MM.1S (cell line): ENCODE measurements around the gene AP1B1.
"Not testable (repeated sequence)": the region's sequence is repeated elsewhere in the genome, so short reads cannot be mapped to it uniquely, and the experiment has no call there.

ENCODE experiments used
- DNase-seq: peaks from one replicate; pipeline ENCODE4 v3.0.0-alpha.2; 2015
- H2AFZ ChIP-seq: fragments of 300-600 bp; sonication (generic); 2 replicates; pipeline ENCODE4 v1.6.0; 2016; ENCODE audit warnings: antibody characterized with exemption, low read length
- H3F3A ChIP-seq: fragments of 300-600 bp; sonication (generic); 2 replicates; pipeline ENCODE4 v1.6.1; 2016; ENCODE audit warnings: mild to moderate bottlenecking, antibody characterized with exemption, low read length, moderate library complexity, mixed read lengths; ENCODE audit not compliant: insufficient read depth
- H3K27ac ChIP-seq: fragments of 300-600 bp; sonication (generic); 2 replicates; pipeline ENCODE4 v1.5.1; 2016; ENCODE audit warnings: mild to moderate bottlenecking, low read length
- H3K27me3 ChIP-seq: fragments of 300-600 bp; sonication (generic); replicated peaks from 2 replicates; pipeline ENCODE4 v1.6.0; 2016; ENCODE audit warnings: low read length; ENCODE audit not compliant: insufficient read depth
- H3K36me3 ChIP-seq: fragments of 300-600 bp; sonication (generic); replicated peaks from 2 replicates; pipeline ENCODE4 v1.6.1; 2016; ENCODE audit warnings: mild to moderate bottlenecking, low read length, mixed read lengths; ENCODE audit not compliant: insufficient read depth
- H3K4me1 ChIP-seq: fragments of 300-600 bp; sonication (generic); 2 replicates; pipeline ENCODE4 v1.6.1; 2016; ENCODE audit warnings: low read length, mixed read lengths
- H3K4me2 ChIP-seq: fragments of 300-600 bp; sonication (generic); 2 replicates; pipeline ENCODE4 v1.6.0; 2016; ENCODE audit warnings: low read depth, low read length
- H3K4me3 ChIP-seq: fragments of 300-600 bp; sonication (generic); 2 replicates; pipeline ENCODE4 v1.5.1; 2016; ENCODE audit warnings: low read length, mixed read lengths
- H3K79me2 ChIP-seq: fragments of 300-600 bp; sonication (generic); 2 replicates; pipeline ENCODE4 v1.6.1; 2016; ENCODE audit warnings: mixed run types, low read length, mixed read lengths
- H3K9ac ChIP-seq: fragments of 300-600 bp; sonication (generic); 2 replicates; pipeline ENCODE4 v1.6.1; 2016; ENCODE audit warnings: low read length, mixed read lengths
- H3K9me2 ChIP-seq: fragments of 300-600 bp; sonication (generic); replicated peaks from 2 replicates; pipeline ENCODE4 v1.6.1; 2016; ENCODE audit warnings: mild to moderate bottlenecking, low read length, mixed read lengths; ENCODE audit not compliant: insufficient read depth
- H3K9me3 ChIP-seq: fragments of 300-600 bp; sonication (generic); replicated peaks from 2 replicates; pipeline ENCODE4 v1.6.1; 2016; ENCODE audit warnings: mild to moderate bottlenecking, low read length, mixed read lengths; ENCODE audit not compliant: insufficient read depth
- H4K20me1 ChIP-seq: fragments of 300-600 bp; sonication (generic); 2 replicates; pipeline ENCODE4 v1.6.1; 2016; ENCODE audit warnings: mild to moderate bottlenecking, low read length, moderate library complexity, mixed read lengths; ENCODE audit not compliant: insufficient read depth
- CTCF ChIP-seq: fragments of 300-600 bp; sonication (generic); IDR thresholded peaks from 2 replicates; pipeline ENCODE4 v1.5.1; 2016; ENCODE audit warnings: antibody characterized with exemption, low read length, mixed read lengths
- EZH2 ChIP-seq: fragments of 300-600 bp; sonication (generic); optimal IDR thresholded peaks from 2 replicates; pipeline ENCODE3; 2017; ENCODE audit warnings: low read depth, mild to moderate bottlenecking, antibody characterized with exemption, low read length, mixed read lengths
- EZH2phosphoT487 ChIP-seq: fragments of 300-600 bp; sonication (generic); IDR thresholded peaks from 2 replicates; pipeline ENCODE4 v1.6.1; 2018; ENCODE audit warnings: antibody characterized with exemption, low read length

AP1B1 gene

DNA sequence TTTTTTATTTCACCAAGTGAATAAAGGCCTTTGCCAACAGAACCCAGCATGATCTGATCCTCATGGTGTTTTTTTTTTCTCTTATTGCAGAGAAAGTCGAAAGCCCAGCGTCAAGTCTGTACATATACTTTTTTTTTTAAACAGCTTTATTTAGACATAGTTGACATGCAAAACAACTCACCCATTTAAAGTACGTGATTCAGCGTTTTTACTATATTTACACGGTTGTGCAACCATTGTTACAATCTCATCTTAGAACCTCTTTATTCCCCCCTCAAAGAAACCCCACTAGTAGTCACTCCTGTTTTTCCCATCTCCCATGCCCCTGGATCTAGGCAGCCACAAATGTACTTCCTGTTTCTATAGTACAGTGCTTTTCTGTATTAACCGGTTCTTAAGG is 20.6 kb upstream of the AP1B1 start:
- Histone ChIP-seq H3K9me3 (no peaks in the 10 kb centered on the region), H3K4me3 (no peak overlapping the region), H4K20me1 (no peaks in the 10 kb centered on the region), H3F3A (peaks cover 16% of the 10 kb centered on the region), H2AFZ (no peak overlapping the region), H3K9me2 (no peaks in the 10 kb centered on the region), H3K4me2 (no peak overlapping the region), H3K79me2 (no peaks in the 10 kb centered on the region), H3K27ac (no peak overlapping the region), H3K9ac (no peak overlapping the region), H3K36me3 (no peaks in the 10 kb centered on the region), H3K4me1 (peaks cover 15% of the 10 kb centered on the region), H3K27me3 (no peaks in the 10 kb centered on the region)
- no peak for DNase-seq
- TF ChIP-seq CTCF (no peak), EZH2phosphoT487 (no peak), EZH2 (no peak)

DNA sequence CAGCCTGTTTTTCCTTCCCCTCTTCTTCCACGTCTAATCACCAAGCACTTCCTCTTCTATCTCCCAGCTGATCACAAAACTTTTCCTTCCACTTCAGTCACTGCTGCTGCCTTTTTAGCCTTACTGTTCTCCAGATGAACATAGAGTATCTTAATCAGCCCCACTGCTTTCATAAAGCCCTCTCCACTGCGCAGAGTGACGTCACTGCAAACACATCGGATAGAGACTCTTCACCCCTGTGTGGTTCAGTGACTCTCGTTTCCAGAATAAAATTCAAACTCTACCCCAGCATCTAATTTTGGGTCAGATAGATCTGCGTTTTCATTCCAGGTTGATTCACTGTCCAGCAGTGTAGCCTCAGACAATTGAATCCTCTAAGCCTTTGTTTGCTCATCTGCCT is 13.2 kb upstream of the AP1B1 start:
- H2AFZ ChIP-seq, H3K27ac ChIP-seq, H3K9me3 ChIP-seq, DNase-seq, H3K4me1 ChIP-seq, H3K9me2 ChIP-seq, H3K36me3 ChIP-seq, H3K79me2 ChIP-seq, H3K9ac ChIP-seq, H3K27me3 ChIP-seq, H3F3A ChIP-seq, H4K20me1 ChIP-seq, H3K4me2 ChIP-seq, H3K4me3 ChIP-seq: not testable (repeated sequence)

DNA sequence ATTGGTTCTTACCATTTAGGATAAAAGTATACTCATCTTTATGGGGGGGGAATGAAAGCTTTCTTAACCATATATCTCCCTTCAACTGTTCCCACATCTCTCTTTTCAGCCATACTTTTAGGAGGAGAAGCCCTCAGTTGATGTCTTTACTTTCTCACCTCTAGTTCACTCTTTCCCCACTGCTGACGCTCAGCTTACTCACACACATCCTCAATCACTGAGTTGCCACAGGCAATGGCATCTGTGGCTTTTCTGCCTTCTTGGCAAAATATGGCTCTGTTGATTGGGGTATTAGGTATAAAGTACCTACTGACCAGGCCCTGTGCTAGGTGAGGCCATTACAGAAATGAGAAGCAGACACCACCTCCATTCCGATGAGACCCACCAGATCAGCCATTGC is 12.2 kb upstream of the AP1B1 start:
- Histone ChIP-seq H3K27me3 (no peaks in the 10 kb centered on the region), H3K27ac (no peak overlapping the region), H3K9me3 (no peaks in the 10 kb centered on the region), H3K4me1 (no peaks in the 10 kb centered on the region), H3F3A (no peaks in the 10 kb centered on the region), H3K4me3 (no peak overlapping the region), H4K20me1 (no peaks in the 10 kb centered on the region), H2AFZ (no peak overlapping the region), H3K9me2 (no peaks in the 10 kb centered on the region), H3K79me2 (no peaks in the 10 kb centered on the region), H3K4me2 (no peak overlapping the region), H3K36me3 (no peaks in the 10 kb centered on the region), H3K9ac (no peak overlapping the region)
- DNase-seq, result no peak
- TF ChIP-seq EZH2 (no peak), EZH2phosphoT487 (no peak), CTCF (no peak)

GRCh38 chr22:29397791-29398190 is 9.4 kb upstream of the AP1B1 start:
- no peaks in the 10 kb centered on the region for H3F3A ChIP-seq
- no peak overlapping the region for H3K9ac ChIP-seq
- H3K27ac ChIP-seq, result no peak overlapping the region
- no peaks in the 10 kb centered on the region for H4K20me1 ChIP-seq
- H3K36me3 ChIP-seq, result no peaks in the 10 kb centered on the region
- H3K27me3 ChIP-seq, result no peaks in the 10 kb centered on the region
- no peak for DNase-seq
- H3K9me2 ChIP-seq, result no peaks in the 10 kb centered on the region
- no peak overlapping the region for H3K4me2 ChIP-seq
- no peaks in the 10 kb centered on the region for H3K9me3 ChIP-seq
- no peaks in the 10 kb centered on the region for H3K79me2 ChIP-seq
- H2AFZ ChIP-seq, result no peak overlapping the region
- TF ChIP-seq EZH2phosphoT487, result no peak
- no peak for TF ChIP-seq EZH2
- TF ChIP-seq CTCF, result no peak
- no peaks in the 10 kb centered on the region for H3K4me1 ChIP-seq
- no peak overlapping the region for H3K4me3 ChIP-seq
